GM21528 (cell line): ENCODE data around the gene HMGN5.

Experiments
- ATAC-seq: cut with Tn5 transposase; IDR thresholded peaks from one replicate; pipeline ENCODE4 v1.9.1; 2021; ENCODE audit warnings: mild to moderate bottlenecking, moderate library complexity; ENCODE audit not compliant: unreplicated experiment, low FRiP score

Gene HMGN5

DNA sequence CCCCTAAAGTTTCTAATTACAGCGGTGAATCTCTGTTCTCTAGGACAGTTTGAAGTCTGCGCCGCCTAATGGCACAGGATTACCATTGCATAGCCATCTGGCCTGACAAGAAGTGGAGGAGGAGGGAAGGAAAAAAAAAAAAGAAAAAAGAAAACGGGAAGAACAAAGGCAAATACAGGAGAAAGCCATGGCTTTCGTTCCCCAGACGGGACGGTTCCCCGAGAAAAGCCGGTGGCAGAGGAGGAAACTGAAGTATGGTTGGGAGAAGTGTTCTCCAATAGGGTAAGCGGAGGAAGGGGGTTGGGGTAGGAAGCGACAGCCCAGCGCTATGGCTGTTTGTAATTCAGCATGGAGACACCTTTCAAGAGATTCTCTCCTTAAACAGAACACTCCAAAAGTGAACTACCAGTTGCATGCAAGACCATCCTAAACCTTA is 80.8 kb downstream of the HMGN5 start:
- peak; percentile 72 for ATAC-seq

DNA sequence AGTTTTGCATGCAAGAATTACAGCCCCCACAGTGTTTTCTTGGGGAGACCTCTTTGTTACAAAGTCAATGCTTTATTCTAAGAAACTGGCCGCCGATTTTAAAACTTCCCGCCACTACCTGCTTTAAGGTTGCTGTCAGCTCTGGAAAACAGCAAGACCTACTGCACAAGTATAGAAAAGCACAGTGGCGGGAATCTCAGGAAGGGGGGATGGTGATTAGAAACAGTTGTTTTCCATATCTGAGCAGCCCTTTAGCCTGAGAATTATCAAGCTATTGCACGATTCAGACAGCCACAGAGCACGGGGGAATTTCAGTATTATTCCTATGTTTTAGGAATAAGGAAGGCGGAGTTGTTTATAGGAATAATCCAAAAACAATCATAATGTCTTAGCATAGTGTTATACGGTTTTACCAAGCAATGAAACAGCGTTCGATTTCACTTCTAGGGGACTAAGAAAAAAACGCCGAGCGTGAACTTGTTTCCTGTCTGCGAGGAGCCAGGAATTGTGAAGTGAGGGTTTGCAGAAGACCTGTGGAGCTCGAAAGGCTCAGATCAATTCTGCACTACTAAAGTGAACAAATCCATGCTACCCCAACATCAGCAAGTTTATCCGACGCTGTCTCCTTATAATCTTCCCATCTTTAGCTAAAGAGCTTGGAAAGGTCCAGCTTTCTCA is 81.3 kb downstream of the HMGN5 start:
- ATAC-seq, result peak; percentile 36

DNA sequence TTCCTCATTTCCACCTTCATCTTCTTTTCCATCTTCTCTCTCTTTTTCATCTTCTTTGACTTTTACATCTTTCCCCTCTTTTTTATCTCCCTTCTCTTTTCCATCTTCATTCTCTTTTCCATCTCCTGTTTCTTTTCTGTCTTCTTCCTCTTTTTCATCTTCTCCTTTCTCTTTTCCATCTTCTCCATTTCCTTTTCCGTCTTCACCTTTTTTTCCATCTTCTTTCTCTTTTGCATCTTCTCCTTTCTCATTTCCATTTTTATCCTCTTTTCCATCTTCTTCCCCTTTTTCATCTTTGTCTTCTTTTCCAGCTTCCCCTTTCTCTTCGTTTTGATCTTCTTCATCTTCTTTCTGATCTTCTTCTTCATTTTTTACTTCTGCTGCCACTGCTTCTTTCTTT is 87.0 kb downstream of the HMGN5 start:
- no peak for ATAC-seq

DNA sequence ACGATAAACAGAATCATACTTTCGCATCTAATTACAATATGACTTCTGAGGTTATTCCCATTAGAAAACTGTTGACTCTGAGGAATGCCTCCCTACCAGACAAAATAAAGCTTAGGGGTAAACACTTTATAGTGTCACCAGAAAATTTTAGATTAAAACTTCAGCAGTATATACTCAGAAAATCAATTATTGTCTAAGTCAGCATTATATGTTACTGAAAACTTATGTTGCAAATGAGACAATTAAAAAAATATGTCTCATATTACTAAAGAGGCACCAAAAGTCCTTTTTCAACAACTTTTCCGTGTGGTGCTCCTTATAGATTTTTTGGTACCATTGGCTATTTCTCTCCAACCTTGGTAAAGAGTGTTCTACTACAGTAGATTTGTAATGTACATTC is 91.4 kb downstream of the HMGN5 start:
- ATAC-seq, result no peak

DNA sequence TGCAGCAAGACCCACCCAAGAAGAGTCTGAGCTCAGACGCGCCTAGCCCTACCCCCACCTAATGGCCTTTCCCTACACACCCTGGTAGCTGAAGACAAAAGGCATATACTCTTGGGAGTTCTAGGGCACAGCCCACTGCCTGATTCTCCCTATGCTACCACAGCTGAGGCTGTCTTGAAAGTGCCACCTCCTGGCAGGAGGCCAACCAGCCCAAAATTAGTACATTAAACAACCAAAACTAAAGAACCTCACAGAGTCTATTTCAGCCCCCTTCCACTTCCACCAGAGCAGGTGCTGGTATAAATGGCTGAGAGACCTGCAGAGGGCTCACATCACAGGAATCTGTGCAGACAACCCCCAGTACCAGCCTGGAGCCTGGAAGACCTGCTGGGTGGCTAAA is 119.1 kb downstream of the HMGN5 start:
- no peak for ATAC-seq
